Activated T-helper 1 cell treated with Interleukin-2 at 50 U/mL for 16 hours (primary cell): ENCODE results near the gene OTOP1.
"Not testable (repeated sequence)": the region's sequence is repeated elsewhere in the genome, so short reads cannot be mapped to it uniquely, and the experiment has no call there.

Experiments
- DNase-seq: peaks from one replicate; pipeline ENCODE4 v3.0.0-alpha.2; 2020; ENCODE audit warnings: low read depth

Gene OTOP1

DNA sequence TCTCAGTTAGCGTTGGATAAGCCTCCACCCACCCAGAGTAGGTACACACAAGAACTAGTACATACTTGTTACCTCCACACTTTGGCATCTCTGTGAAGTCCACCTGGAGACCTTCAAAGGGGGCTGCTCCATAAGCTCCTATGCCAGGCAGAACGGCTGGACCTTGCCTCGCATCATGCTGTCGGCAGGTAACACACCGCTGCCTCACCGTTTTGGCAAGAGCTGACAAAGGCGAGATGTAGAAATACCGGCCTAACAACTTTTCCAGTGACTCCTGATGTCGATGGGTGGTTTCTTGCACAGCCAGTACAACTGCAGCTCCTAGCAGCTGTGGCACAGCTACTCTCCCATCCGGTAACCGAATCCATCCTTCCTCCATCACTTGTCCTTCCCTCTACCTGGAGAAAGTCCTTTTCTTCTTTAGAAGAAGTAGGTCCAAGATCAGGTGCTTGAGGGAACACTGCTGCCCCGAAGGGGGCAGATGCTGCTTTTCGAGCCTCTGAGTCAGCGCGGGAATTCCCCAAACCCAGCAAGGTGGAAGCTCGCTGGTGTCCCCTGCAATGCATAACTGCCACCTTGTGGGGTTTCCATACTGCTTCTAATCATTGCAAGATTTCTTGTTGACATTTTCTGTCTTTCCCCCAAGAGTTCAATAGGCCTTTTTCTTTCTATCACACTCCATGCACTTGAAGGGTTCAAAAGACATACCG, 65.6 kb downstream of the OTOP1 start:
- DNase-seq, result not testable (repeated sequence)

DNA sequence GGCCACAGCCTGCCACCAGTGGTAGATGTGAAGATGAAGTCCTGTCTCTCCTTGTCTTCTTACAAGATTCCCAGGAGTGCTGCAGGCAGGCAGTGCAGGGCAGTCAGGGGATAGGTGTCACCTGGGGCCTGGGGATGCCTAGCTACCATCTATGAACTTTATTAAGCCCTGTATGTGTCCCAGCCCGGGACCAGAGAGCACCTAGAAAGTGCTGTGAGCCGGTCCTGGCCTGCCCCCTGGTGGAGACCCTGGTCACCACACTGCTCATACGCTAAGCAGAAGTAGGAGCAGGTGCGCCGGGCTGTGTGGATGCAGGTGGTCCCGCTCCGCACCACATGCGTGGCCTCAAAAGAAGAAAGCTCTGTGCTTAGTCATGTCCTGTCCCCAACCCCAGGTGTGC, 81.1 kb downstream of the OTOP1 start:
- DNase-seq, result not testable (repeated sequence)

DNA sequence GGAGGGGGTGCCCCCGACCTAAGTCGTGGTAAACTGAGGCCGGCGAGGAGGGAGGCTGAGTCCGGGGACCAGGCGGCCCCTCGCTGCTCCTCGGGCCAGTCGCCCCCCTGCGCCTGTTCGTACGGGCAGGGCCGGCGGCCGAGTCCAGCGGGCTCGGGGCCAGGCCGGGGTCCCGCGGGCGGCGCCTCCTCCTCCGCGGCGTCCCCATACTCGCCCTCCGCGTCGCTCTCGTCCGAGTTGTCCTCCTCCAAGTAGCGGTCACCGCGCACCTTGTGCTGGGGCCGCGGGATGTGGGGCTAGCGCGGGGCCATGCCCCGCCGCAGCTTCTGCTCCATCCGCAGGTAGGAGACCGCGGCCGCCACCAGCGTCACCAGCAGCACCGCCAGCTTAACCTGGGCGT, 83.4 kb downstream of the OTOP1 start:
- DNase-seq, result not testable (repeated sequence)

DNA sequence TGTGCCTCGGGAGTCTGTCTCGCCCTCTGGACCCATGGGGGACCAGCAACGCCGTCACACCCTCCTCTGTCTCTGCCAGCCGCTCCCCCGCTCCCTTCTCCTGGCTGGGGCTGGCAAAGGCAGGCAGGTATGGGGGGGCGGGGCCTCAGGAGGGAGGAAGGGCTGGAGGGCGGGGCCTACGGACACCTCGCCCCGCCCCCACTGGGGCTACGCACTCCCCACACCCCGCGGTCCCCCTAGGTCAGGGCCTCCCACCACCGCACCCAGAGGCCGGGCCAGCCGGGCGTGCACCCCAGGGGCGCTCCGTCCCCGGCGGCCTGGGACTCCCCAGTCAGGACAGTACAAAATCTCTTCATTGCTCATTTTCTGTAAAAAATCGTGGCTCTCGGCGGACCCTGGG, 84.0 kb downstream of the OTOP1 start:
- DNase-seq, result not testable (repeated sequence)

DNA sequence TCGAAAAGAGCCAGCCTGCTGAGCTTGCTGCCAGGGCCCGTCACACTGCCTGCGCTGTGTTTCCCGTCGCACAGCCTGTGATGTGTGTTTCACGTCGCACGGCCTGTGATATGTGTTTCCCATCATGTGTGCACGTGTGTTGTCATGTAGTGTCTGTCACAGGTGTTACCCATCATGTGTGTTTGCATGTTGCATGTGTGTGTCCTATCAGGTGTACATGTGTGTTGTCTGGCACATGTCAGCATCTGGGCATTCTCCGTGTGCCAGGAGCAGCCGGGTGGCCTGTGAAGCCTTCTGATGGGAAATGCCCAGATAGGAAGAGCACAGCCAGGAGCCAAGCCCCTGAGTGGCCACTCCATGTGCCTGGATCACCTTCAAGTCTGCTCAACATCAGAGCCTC, 85.5 kb downstream of the OTOP1 start:
- DNase-seq, result not testable (repeated sequence)
